HCEC 1CT (cell line): Measurements from ENCODE around the gene KIF19.

Experiments used
- DNase-seq: peaks from one replicate; pipeline ENCODE4 v3.0.0-alpha.2; 2017

KIF19 gene

GRCh38 chr17:74340470-74341023, 14.5 kb downstream of the KIF19 start:
- DNase-seq = no peak

- no peak for DNase-seq
Measured at GRCh38 chr17:74342224-74342623, 16.2 kb downstream of the KIF19 start.

GRCh38 chr17:74343121-74343520, 17.1 kb downstream of the KIF19 start:
- no peak for DNase-seq

- DNase-seq = no peak
Measured at GRCh38 chr17:74343526-74344284, 17.7 kb downstream of the KIF19 start.

GRCh38 chr17:74344658-74345057, 18.6 kb downstream of the KIF19 start:
- no peak for DNase-seq

GRCh38 chr17:74345433-74346241, 19.6 kb downstream of the KIF19 start:
- no peak for DNase-seq

GRCh38 chr17:74347646-74348045, 21.6 kb downstream of the KIF19 start:
- no peak for DNase-seq

- no peak for DNase-seq
Measured at GRCh38 chr17:74349120-74349519, 23.1 kb downstream of the KIF19 start.

GRCh38 chr17:74350486-74350885, 24.5 kb downstream of the KIF19 start:
- no peak for DNase-seq

GRCh38 chr17:74351552-74352210, 25.7 kb downstream of the KIF19 start:
- no peak for DNase-seq

GRCh38 chr17:74353446-74354060, 27.5 kb downstream of the KIF19 start:
- DNase-seq = no peak

GRCh38 chr17:74354123-74354522, 28.1 kb downstream of the KIF19 start:
- DNase-seq = no peak

- no peak for DNase-seq
Measured at GRCh38 chr17:74354561-74354960, 28.5 kb downstream of the KIF19 start.

- DNase-seq = no peak
Measured at GRCh38 chr17:74355065-74355464, 29.0 kb downstream of the KIF19 start.

- no peak for DNase-seq
Measured at GRCh38 chr17:74356646-74357465, 30.8 kb downstream of the KIF19 start.

GRCh38 chr17:74357466-74357809, 31.4 kb downstream of the KIF19 start:
- no peak for DNase-seq

GRCh38 chr17:74358697-74359096, 32.7 kb downstream of the KIF19 start:
- DNase-seq = no peak

GRCh38 chr17:74359916-74360315, 33.9 kb downstream of the KIF19 start:
- no peak for DNase-seq

GRCh38 chr17:74360899-74361229, 34.8 kb downstream of the KIF19 start:
- DNase-seq = no peak

GRCh38 chr17:74361230-74362068, 35.4 kb downstream of the KIF19 start, which contains the start of gene BTBD17:
BTBD17 (minus strand) TSS chr17:74361868; CDS start chr17:74361819, 49 bp downstream.
- no peak for DNase-seq

- DNase-seq = no peak
Measured at GRCh38 chr17:74362069-74362405, 36.0 kb downstream of the KIF19 start.
